ENCODE results near the gene MOXD1. TPM values are rescaled to one million over a fixed set of nuclear protein-coding genes. Genes with fewer than 3 reads are reported as not detected.
"Not testable (repeated sequence)": the region's sequence is repeated elsewhere in the genome, so short reads cannot be mapped to it uniquely, and the experiment has no call there.

MOXD1 gene
- polyA plus RNA-seq, 4 donors: 172 to 315 (median 236) TPM

- DNase-seq (ENCODE audit: low read depth in 4 of 4, low spot score in 2 of 4): no peak
These were observed 44.2 kb downstream of the MOXD1 start for GRCh38 chr6:132357120-132357519.

- no peak for DNase-seq (ENCODE audit: low read depth in 4 of 4, low spot score in 2 of 4)
These were observed 46.6 kb downstream of the MOXD1 start for GRCh38 chr6:132354517-132355167.

- DNase-seq (ENCODE audit: low read depth in 4 of 4, low spot score in 2 of 4): not testable (repeated sequence)
These were observed 49.3 kb downstream of the MOXD1 start for GRCh38 chr6:132351986-132352385.

- DNase-seq (ENCODE audit: low read depth in 4 of 4, low spot score in 2 of 4): no peak
These were observed 53.0 kb downstream of the MOXD1 start for GRCh38 chr6:132348231-132348630.

- DNase-seq (ENCODE audit: low read depth in 4 of 4, low spot score in 2 of 4): no peak
These were observed 56.5 kb downstream of the MOXD1 start for GRCh38 chr6:132344811-132345210.

GRCh38 chr6:132341646-132342045 is 59.6 kb downstream of the MOXD1 start:
- DNase-seq (ENCODE audit: low read depth in 4 of 4, low spot score in 2 of 4): no peak

- no peak for DNase-seq (ENCODE audit: low read depth in 4 of 4, low spot score in 2 of 4)
These were observed 66.8 kb downstream of the MOXD1 start for GRCh38 chr6:132334521-132334885.

- DNase-seq (ENCODE audit: low read depth in 4 of 4, low spot score in 2 of 4): no peak
These were observed 67.4 kb downstream of the MOXD1 start for GRCh38 chr6:132333639-132334520.

GRCh38 chr6:132330759-132331158 is 70.5 kb downstream of the MOXD1 start:
- DNase-seq (ENCODE audit: low read depth in 4 of 4, low spot score in 2 of 4): no peak

GRCh38 chr6:132322398-132322797 is 78.9 kb downstream of the MOXD1 start:
- DNase-seq (ENCODE audit: low read depth in 4 of 4, low spot score in 2 of 4): no peak

GRCh38 chr6:132320007-132320406 is 81.3 kb downstream of the MOXD1 start:
- no peak for DNase-seq (ENCODE audit: low read depth in 4 of 4, low spot score in 2 of 4)

GRCh38 chr6:132316970-132317369 is 84.3 kb downstream of the MOXD1 start:
- DNase-seq (ENCODE audit: low read depth in 4 of 4, low spot score in 2 of 4): no peak

- no peak for DNase-seq (ENCODE audit: low read depth in 4 of 4, low spot score in 2 of 4)
These were observed 86.8 kb downstream of the MOXD1 start for GRCh38 chr6:132314432-132314831.

GRCh38 chr6:132310921-132311320 is 90.4 kb downstream of the MOXD1 start:
- DNase-seq (ENCODE audit: low read depth in 4 of 4, low spot score in 2 of 4): no peak

- not testable (repeated sequence) for DNase-seq (ENCODE audit: low read depth in 4 of 4, low spot score in 2 of 4)
These were observed 91.1 kb downstream of the MOXD1 start for GRCh38 chr6:132310151-132310550.

GRCh38 chr6:132304891-132305305 is 96.4 kb downstream of the MOXD1 start:
- DNase-seq (ENCODE audit: low read depth in 4 of 4, low spot score in 2 of 4): no peak

GRCh38 chr6:132300323-132300949 is 100.8 kb downstream of the MOXD1 start:
- DNase-seq (ENCODE audit: low read depth in 4 of 4, low spot score in 2 of 4): peak in 2 of 4 donors; percentile 4 to 8

- DNase-seq (ENCODE audit: low read depth in 4 of 4, low spot score in 2 of 4): peak in 1 of 4 donors; percentile 33
These were observed 102.8 kb downstream of the MOXD1 start for GRCh38 chr6:132298344-132298949.

- DNase-seq (ENCODE audit: low read depth in 4 of 4, low spot score in 2 of 4): no peak
These were observed 111.5 kb downstream of the MOXD1 start for GRCh38 chr6:132289756-132290155.

- DNase-seq (ENCODE audit: low read depth in 4 of 4, low spot score in 2 of 4): no peak
These were observed 114.2 kb downstream of the MOXD1 start for GRCh38 chr6:132287101-132287500.
